OCI-LY3 (cell line): ENCODE measurements around the gene SDHAF2.
A peak's percentile ranks its signal among the peaks of the same experiment; 100 is the strongest.
"Not testable (repeated sequence)": the region's sequence is repeated elsewhere in the genome, so short reads cannot be mapped to it uniquely, and the experiment has no call there.

Experiments
- H2AFZ ChIP-seq: fragments of 200-600, 300-600 bp; shearing (Covaris generic); 2 replicates; pipeline ENCODE4 v1.6.0; 2014; ENCODE audit warnings: antibody characterized with exemption, low read depth, low read length
- H3K27ac ChIP-seq: fragments of 200-600, 300-600 bp; sonication (generic); 2 replicates; pipeline ENCODE4 v1.5.1; 2014; ENCODE audit warnings: mild to moderate bottlenecking, low read length, moderate library complexity, mixed read lengths
- H3K27me3 ChIP-seq: fragments of 200-600, 300-600 bp; sonication (generic); 2 replicates; pipeline ENCODE4 v1.6.1; 2014; ENCODE audit warnings: low read depth, low read length, mixed read lengths
- H3K36me3 ChIP-seq: fragments of 200-600, 300-600 bp; sonication (generic); replicated peaks from 2 replicates; pipeline ENCODE3; 2014; ENCODE audit warnings: low read depth, low read length, mixed read lengths
- H3K4me1 ChIP-seq: fragments of 300-600, 200-600 bp; sonication (generic); 2 replicates; pipeline ENCODE4 v1.6.1; 2014; ENCODE audit warnings: low read length, mixed read lengths
- H3K4me2 ChIP-seq: fragments of 200-600, 300-600 bp; sonication (generic); 2 replicates; pipeline ENCODE4 v1.6.1; 2014; ENCODE audit warnings: low read length, mixed read lengths
- H3K4me3 ChIP-seq: fragments of 300-600, 200-600 bp; sonication (generic); 2 replicates; pipeline ENCODE4 v1.5.1; 2014; ENCODE audit warnings: antibody characterized with exemption, mild to moderate bottlenecking, low read length, moderate library complexity
- H3K79me2 ChIP-seq: fragments of 300-600, 200-600 bp; shearing (Covaris generic); 2 replicates; pipeline ENCODE4 v1.6.1; 2014; ENCODE audit warnings: mild to moderate bottlenecking, low read length, mixed read lengths
- H3K9ac ChIP-seq: fragments of 300-600, 200-600 bp; shearing (Covaris generic); 2 replicates; pipeline ENCODE4 v1.6.0; 2014; ENCODE audit warnings: mild to moderate bottlenecking, low read length, moderate library complexity
- H3K9me3 ChIP-seq: fragments of 200-600, 300-600 bp; shearing (Covaris generic); 2 replicates; pipeline ENCODE4 v1.6.1; 2014; ENCODE audit warnings: low read length, mixed read lengths; ENCODE audit not compliant: insufficient read depth
- H4K20me1 ChIP-seq: fragments of 200-600, 300-600 bp; sonication (generic); 2 replicates; pipeline ENCODE4 v1.6.1; 2016; ENCODE audit warnings: low read length, mixed read lengths; ENCODE audit not compliant: insufficient read depth
- CTCF ChIP-seq: fragments of 200-600, 300-600 bp; sonication (generic); IDR thresholded peaks from 2 replicates; pipeline ENCODE4 v1.5.1; 2014; ENCODE audit warnings: antibody characterized with exemption, low read length, low read depth
- EZH2phosphoT487 ChIP-seq: fragments of 200-600 bp; shearing (Covaris generic); IDR thresholded peaks from 2 replicates; pipeline ENCODE4 v1.6.1; 2018; ENCODE audit warnings: antibody characterized with exemption, mixed run types, low read depth

Gene SDHAF2

GRCh38 chr11:61422226-61422625, 7.7 kb upstream of the SDHAF2 start:
- Histone ChIP-seq H4K20me1 (peaks cover 14% of the 10 kb centered on the region; the same call in 1 of the 2 replicates), H3K4me2 (no peak overlapping the region), H3K36me3 (peaks cover 76% of the 10 kb centered on the region)

GRCh38 chr11:61425367-61426131, 4.4 kb upstream of the SDHAF2 start:
- Histone ChIP-seq H3K9me3 (no peaks in the 10 kb centered on the region), H3K27ac (no peak overlapping the region), H4K20me1 (peaks cover 10% of the 10 kb centered on the region; the same call in 1 of the 2 replicates), H3K27me3 (no peaks in the 10 kb centered on the region), H3K79me2 (peaks cover 93% of the 10 kb centered on the region), H2AFZ (no peak overlapping the region), H3K4me1 (peaks cover 7% of the 10 kb centered on the region), H3K9ac (no peak overlapping the region), H3K4me2 (no peak overlapping the region), H3K4me3 (no peak overlapping the region), H3K36me3 (peaks cover 66% of the 10 kb centered on the region)
- TF ChIP-seq CTCF = no peak

More at GRCh38 chr11:61422226-61422625, 7.7 kb upstream of the SDHAF2 start:
- Histone ChIP-seq H3K27ac (no peak overlapping the region), H3K27me3 (no peaks in the 10 kb centered on the region), H3K9ac (no peak overlapping the region), H3K4me1 (no peaks in the 10 kb centered on the region), H2AFZ (no peak overlapping the region), H3K9me3 (no peaks in the 10 kb centered on the region), H3K79me2 (peaks cover 92% of the 10 kb centered on the region), H3K4me3 (no peak overlapping the region)
- TF ChIP-seq CTCF (no peak), EZH2phosphoT487 (no peak)

- Histone ChIP-seq H3K4me1 (peaks cover 16% of the 10 kb centered on the region), H3K9ac (peak overlapping the region; percentile 89), H3K36me3 (peaks cover 47% of the 10 kb centered on the region), H3K4me3 (peak overlapping the region; percentile 92), H3K9me3 (no peaks in the 10 kb centered on the region), H3K27me3 (no peaks in the 10 kb centered on the region), H3K4me2 (peak overlapping the region; percentile 86), H3K27ac (peak overlapping the region; percentile 84), H4K20me1 (0 out of 2 replicates have a peak, but pooled peaks cover 6% of the 10 kb centered on the region), H2AFZ (no peak overlapping the region; the same call in 1 of the 2 replicates), H3K79me2 (peaks cover 94% of the 10 kb centered on the region)
- TF ChIP-seq CTCF (peak; percentile 43), EZH2phosphoT487 (no peak)
Measured at GRCh38 chr11:61429346-61429690, 606 bp upstream of the SDHAF2 start.

- H3K4me1 ChIP-seq = peaks cover 16% of the 10 kb centered on the region
- peak overlapping the region; percentile 84; the same call in 1 of the 2 replicates for H3K27ac ChIP-seq
- peaks cover 39% of the 10 kb centered on the region for H3K36me3 ChIP-seq
- H4K20me1 ChIP-seq = peaks cover 13% of the 10 kb centered on the region
- H2AFZ ChIP-seq, H3K9me3 ChIP-seq, H3K27me3 ChIP-seq: not testable (repeated sequence)
- peak overlapping the region; percentile 89 for H3K9ac ChIP-seq
- peak overlapping the region; percentile 90 for H3K4me2 ChIP-seq
- peaks cover 94% of the 10 kb centered on the region for H3K79me2 ChIP-seq
- peak overlapping the region; percentile 92 for H3K4me3 ChIP-seq
Measured at GRCh38 chr11:61430839-61431238, 915 bp downstream of the SDHAF2 start.
